ENCODE data around the gene NTM.

NTM gene

DNA sequence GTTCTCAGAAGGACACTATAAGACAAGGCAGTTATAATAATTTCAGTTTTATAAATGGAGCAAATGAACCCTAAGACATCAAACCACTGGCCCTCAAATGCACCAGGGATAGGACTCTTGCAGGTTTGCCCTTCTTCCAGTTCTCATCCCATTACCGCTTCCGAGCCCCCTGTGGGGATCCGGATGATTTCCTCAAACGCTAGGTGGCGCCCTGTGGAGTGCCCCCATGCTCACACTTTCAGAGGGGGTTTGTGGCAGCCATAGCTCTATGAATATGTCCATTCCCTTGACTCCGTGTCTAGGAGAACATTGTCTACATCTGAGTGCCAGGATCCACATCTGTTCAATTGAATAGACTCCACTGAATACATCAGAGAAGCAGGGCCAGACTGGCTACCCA lies 816.3 kb downstream of the NTM start:
- CTCF ChIA-PET: no interaction called here
- DNase-seq (ENCODE audit: extremely low spot score): peak; percentile 34
- POLR2A ChIA-PET: no interaction called here
- TF ChIP-seq ELF4 (IDR thresholded peaks at IDR 0.05): no peak

DNA sequence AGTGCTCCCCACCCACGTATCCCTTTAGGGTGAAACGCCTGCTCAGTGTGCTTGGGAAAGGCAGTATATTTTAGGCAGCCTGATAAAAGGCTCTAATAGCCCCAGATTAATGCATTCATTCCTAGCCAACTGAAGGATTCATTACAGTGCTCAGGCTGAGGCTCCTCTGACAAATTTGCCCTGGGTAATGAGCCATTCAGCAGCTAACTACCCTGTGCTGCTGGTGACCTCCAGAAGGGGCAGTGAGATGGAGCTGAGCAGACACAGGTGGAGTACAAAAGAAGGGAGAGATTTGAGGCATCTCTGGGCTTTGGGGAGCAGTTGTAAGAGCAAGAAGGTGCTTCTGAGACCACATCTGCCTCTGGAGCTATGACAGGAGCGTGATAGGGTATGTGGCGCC lies 817.0 kb downstream of the NTM start:
- POLR2A ChIA-PET: no interaction called here

DNA sequence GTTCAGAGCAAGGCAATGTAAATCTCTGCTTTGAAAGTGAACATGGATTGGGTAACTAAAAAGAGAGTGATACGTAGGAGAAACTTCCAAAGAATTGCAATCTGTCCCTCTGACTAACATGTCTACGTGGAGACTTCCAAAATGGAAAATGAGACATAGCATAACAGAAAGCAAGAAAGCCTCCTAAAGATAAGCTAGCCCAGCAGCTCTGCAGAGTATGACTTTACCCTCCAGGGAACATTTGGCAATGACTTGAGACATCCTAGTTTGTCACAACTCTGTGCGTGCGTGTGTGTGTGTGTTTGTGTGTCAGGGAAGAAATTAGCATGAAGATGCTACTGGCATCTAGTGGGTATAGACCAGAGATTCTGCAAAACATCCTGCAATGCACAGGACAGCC lies 817.4 kb downstream of the NTM start:
- no peak for DNase-seq (ENCODE audit: extremely low spot score)
- CTCF ChIA-PET: no interaction called here
- POLR2A ChIA-PET: no interaction called here
- no peak for TF ChIP-seq FOXK2 (IDR thresholded peaks at IDR 0.05)
- TF ChIP-seq FOXA1 (IDR thresholded peaks at IDR 0.05): no peak
- no peak for TF ChIP-seq CTBP1 (IDR thresholded peaks at IDR 0.05; ENCODE audit: borderline replicate concordance)
- no peak for TF ChIP-seq HDGF (IDR thresholded peaks at IDR 0.05; ENCODE audit: borderline replicate concordance)
- TF ChIP-seq, protein P1, sequence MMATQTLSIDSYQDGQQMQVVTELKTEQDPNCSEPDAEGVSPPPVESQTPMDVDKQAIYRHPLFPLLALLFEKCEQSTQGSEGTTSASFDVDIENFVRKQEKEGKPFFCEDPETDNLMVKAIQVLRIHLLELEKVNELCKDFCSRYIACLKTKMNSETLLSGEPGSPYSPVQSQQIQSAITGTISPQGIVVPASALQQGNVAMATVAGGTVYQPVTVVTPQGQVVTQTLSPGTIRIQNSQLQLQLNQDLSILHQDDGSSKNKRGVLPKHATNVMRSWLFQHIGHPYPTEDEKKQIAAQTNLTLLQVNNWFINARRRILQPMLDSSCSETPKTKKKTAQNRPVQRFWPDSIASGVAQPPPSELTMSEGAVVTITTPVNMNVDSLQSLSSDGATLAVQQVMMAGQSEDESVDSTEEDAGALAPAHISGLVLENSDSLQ (IDR thresholded peaks at IDR 0.05): no peak
- TF ChIP-seq FOXM1 (IDR thresholded peaks at IDR 0.05; ENCODE audit: borderline replicate concordance): no peak
- TF ChIP-seq TARDBP (IDR thresholded peaks at IDR 0.05): no peak
- no peak for TF ChIP-seq BHLHE40 (IDR thresholded peaks at IDR 0.05; ENCODE audit: borderline replicate concordance)
- TF ChIP-seq SUZ12 (IDR thresholded peaks at IDR 0.05): no peak
- TF ChIP-seq ARNT (IDR thresholded peaks at IDR 0.05): no peak
- no peak for TF ChIP-seq NFRKB (IDR thresholded peaks at IDR 0.05)
- no peak for TF ChIP-seq ELF4 (IDR thresholded peaks at IDR 0.05)
- no peak for TF ChIP-seq ZNF384 (IDR thresholded peaks at IDR 0.05)
- no peak for TF ChIP-seq LEF1 (IDR thresholded peaks at IDR 0.05; ENCODE audit: borderline replicate concordance)
- no peak for TF ChIP-seq L3MBTL2 (conservative IDR thresholded peaks at IDR 0.05)
- TF ChIP-seq SP1 (IDR thresholded peaks at IDR 0.05): no peak

More for the DNA sequence above, 817.0 kb downstream of the NTM start:
- no peak for DNase-seq (ENCODE audit: extremely low spot score)
- TF ChIP-seq, protein P1 (IDR thresholded peaks at IDR 0.05): no peak
- TF ChIP-seq ZNF384 (IDR thresholded peaks at IDR 0.05) (no peak), ELF4 (IDR thresholded peaks at IDR 0.05) (no peak)
- CTCF ChIA-PET: no interaction called here

DNA sequence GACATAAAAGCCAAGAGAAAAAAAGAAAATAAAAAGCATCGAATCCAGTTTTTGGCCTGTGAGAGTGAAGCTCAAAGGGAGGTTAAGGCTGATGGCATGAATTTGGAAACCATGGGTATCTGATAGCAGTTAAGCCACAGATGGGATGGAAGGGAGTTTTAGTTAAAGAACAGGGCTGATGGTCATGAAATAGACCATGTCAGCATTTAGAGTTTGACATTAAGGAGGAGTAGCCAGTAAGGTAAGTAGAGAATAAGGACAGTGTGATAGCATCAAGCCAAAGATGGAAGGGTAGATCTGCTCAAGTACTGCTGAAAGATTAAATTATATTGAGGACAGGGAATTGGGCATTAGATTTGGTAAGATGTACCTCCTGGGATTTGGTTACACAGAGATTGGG lies 826.5 kb downstream of the NTM start:
- TF ChIP-seq NFRKB (IDR thresholded peaks at IDR 0.05): no peak
- no peak for TF ChIP-seq ZNF384 (IDR thresholded peaks at IDR 0.05)
- no peak for TF ChIP-seq ELF4 (IDR thresholded peaks at IDR 0.05)
- TF ChIP-seq SP1 (IDR thresholded peaks at IDR 0.05): no peak
- no peak for TF ChIP-seq FOXM1 (IDR thresholded peaks at IDR 0.05; ENCODE audit: borderline replicate concordance)
- no peak for TF ChIP-seq ARNT (IDR thresholded peaks at IDR 0.05)
- TF ChIP-seq FOXA1 (IDR thresholded peaks at IDR 0.05): no peak
- TF ChIP-seq HDGF (IDR thresholded peaks at IDR 0.05; ENCODE audit: borderline replicate concordance): no peak
- TF ChIP-seq L3MBTL2 (conservative IDR thresholded peaks at IDR 0.05): no peak
- TF ChIP-seq, protein P1 (IDR thresholded peaks at IDR 0.05): no peak
- no peak for TF ChIP-seq CTBP1 (IDR thresholded peaks at IDR 0.05; ENCODE audit: borderline replicate concordance)
- TF ChIP-seq LEF1 (IDR thresholded peaks at IDR 0.05; ENCODE audit: borderline replicate concordance): no peak
- no peak for TF ChIP-seq BHLHE40 (IDR thresholded peaks at IDR 0.05; ENCODE audit: borderline replicate concordance)
- no peak for TF ChIP-seq TARDBP (IDR thresholded peaks at IDR 0.05)
- no peak for TF ChIP-seq SUZ12 (IDR thresholded peaks at IDR 0.05)
- TF ChIP-seq FOXK2 (IDR thresholded peaks at IDR 0.05): no peak
- CTCF ChIA-PET: no interaction called here
- POLR2A ChIA-PET: no interaction called here
- DNase-seq (ENCODE audit: extremely low spot score): no peak

DNA sequence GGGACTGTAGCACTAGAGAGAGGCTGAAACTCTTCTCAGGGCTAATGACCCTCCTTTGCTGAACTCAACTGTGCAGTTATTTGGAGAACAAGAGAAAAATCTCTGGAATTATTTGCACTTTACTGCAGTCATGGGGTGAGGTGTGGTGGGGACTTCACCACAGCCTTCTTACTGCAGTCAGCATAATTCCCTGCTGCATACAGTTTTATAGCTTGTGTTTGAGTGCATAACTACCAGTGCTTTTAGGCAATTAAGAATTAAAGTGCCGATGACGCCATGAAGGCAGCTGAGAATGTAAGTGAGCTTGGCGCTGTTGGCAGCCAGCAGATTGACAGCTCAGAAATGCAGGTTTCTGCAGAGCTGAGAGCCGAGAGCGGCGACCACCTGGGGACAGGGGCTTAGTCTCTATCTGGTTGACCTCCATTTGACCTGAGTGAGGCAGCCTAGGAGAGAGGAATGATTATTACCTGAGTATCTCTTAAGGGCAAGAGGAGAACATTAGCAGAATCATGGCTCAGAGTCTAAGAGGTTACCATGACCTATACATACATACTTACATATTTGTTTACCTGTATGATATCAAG lies 830.0 kb downstream of the NTM start:
- DNase-seq (ENCODE audit: extremely low spot score): no peak
- POLR2A ChIA-PET: no interaction called here
- CTCF ChIA-PET: no interaction called here
- TF ChIP-seq FOXM1 (IDR thresholded peaks at IDR 0.05; ENCODE audit: borderline replicate concordance): no peak
- TF ChIP-seq ARNT (IDR thresholded peaks at IDR 0.05): no peak
- no peak for TF ChIP-seq BHLHE40 (IDR thresholded peaks at IDR 0.05; ENCODE audit: borderline replicate concordance)
- TF ChIP-seq ELF4 (IDR thresholded peaks at IDR 0.05): no peak
- TF ChIP-seq NFRKB (IDR thresholded peaks at IDR 0.05): no peak
- TF ChIP-seq CTBP1 (IDR thresholded peaks at IDR 0.05; ENCODE audit: borderline replicate concordance): no peak
- TF ChIP-seq HDGF (IDR thresholded peaks at IDR 0.05; ENCODE audit: borderline replicate concordance): no peak
- TF ChIP-seq SP1 (IDR thresholded peaks at IDR 0.05): no peak
- TF ChIP-seq, protein P1 (IDR thresholded peaks at IDR 0.05): no peak
- TF ChIP-seq FOXA1 (IDR thresholded peaks at IDR 0.05): no peak

DNA sequence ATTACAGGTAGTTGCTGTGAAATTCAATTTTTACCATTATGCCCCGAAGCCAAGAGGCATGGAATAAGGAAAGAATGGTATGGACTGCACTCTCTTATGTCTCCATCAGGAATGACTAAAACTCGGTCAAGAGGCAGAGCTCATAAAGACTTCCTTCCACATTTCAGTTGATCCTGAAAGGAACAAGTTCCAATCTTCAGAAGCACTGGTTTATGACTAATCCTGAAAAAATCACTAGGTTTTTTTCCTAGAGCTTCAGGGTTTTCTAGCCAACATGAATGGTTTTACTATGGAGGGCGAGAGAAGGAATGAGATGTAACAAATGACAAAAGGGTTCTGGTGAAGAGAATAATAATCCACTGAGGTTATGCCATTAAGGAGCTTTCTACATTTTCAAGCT lies 832.2 kb downstream of the NTM start:
- no peak for DNase-seq (ENCODE audit: extremely low spot score)
- POLR2A ChIA-PET: no interaction called here
- TF ChIP-seq ELF4 (IDR thresholded peaks at IDR 0.05) (no peak), FOXA1 (IDR thresholded peaks at IDR 0.05) (no peak), FOXM1 (IDR thresholded peaks at IDR 0.05; ENCODE audit: borderline replicate concordance) (no peak), NFRKB (IDR thresholded peaks at IDR 0.05) (no peak), ARNT (IDR thresholded peaks at IDR 0.05) (no peak), SUZ12 (IDR thresholded peaks at IDR 0.05) (no peak), HDGF (IDR thresholded peaks at IDR 0.05; ENCODE audit: borderline replicate concordance) (no peak), ZNF384 (IDR thresholded peaks at IDR 0.05) (no peak), LEF1 (IDR thresholded peaks at IDR 0.05; ENCODE audit: borderline replicate concordance) (no peak), L3MBTL2 (conservative IDR thresholded peaks at IDR 0.05) (no peak), SP1 (IDR thresholded peaks at IDR 0.05) (no peak), FOXK2 (IDR thresholded peaks at IDR 0.05) (no peak), CTBP1 (IDR thresholded peaks at IDR 0.05; ENCODE audit: borderline replicate concordance) (no peak), BHLHE40 (IDR thresholded peaks at IDR 0.05; ENCODE audit: borderline replicate concordance) (no peak)
- TF ChIP-seq, protein P1 (IDR thresholded peaks at IDR 0.05): no peak
- CTCF ChIA-PET: no interaction called here
